Measurements from ENCODE around the gene SCAMP3. TPM values are rescaled to one million over a fixed set of nuclear protein-coding genes. Genes with fewer than 3 reads are reported as not detected.

The SCAMP3 gene
- total RNA-seq, 1 experiment from 2014 or later = 64.2 TPM

DNA sequence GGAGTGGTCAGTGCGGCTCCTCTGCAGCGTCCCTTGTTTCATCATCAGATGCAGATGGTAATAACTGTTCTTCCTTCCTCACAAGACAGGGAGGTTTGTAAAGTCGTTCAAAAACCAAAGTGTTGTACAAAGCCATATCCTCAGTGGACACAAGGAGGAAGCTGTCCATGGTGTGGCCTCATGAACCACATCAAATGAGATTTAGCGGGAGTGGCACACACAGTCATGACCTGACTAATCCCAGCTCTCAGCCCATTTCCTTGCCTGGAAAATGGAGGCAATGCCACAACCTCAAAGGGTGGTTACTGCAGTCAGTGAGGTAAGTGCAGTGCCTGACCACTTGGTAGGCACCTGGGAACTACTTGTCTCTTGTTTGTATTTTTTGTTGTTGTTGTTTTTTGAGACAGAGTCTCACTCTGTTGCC is 20.3 kb downstream of the SCAMP3 start (continued):
- TF ChIP-seq, protein P1, sequence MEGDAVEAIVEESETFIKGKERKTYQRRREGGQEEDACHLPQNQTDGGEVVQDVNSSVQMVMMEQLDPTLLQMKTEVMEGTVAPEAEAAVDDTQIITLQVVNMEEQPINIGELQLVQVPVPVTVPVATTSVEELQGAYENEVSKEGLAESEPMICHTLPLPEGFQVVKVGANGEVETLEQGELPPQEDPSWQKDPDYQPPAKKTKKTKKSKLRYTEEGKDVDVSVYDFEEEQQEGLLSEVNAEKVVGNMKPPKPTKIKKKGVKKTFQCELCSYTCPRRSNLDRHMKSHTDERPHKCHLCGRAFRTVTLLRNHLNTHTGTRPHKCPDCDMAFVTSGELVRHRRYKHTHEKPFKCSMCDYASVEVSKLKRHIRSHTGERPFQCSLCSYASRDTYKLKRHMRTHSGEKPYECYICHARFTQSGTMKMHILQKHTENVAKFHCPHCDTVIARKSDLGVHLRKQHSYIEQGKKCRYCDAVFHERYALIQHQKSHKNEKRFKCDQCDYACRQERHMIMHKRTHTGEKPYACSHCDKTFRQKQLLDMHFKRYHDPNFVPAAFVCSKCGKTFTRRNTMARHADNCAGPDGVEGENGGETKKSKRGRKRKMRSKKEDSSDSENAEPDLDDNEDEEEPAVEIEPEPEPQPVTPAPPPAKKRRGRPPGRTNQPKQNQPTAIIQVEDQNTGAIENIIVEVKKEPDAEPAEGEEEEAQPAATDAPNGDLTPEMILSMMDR (IDR thresholded peaks at IDR 0.05 in 2 of 3, conservative IDR thresholded peaks at IDR 0.05 in 1 of 3; ENCODE audit: borderline replicate concordance in 1 of 3, insufficient read depth in 1 of 3, low read depth in 2 of 3, low read length in 2 of 3) = no peak
- peak; percentile 64; the same call in 1 of the 2 replicates for TF ChIP-seq CBX3 (IDR thresholded peaks at IDR 0.05; ENCODE audit: low read depth)
- TF ChIP-seq SRF (IDR thresholded peaks at IDR 0.05; ENCODE audit: low read depth) = no peak
- TF ChIP-seq, protein P2, sequence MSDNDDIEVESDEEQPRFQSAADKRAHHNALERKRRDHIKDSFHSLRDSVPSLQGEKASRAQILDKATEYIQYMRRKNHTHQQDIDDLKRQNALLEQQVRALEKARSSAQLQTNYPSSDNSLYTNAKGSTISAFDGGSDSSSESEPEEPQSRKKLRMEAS (IDR thresholded peaks at IDR 0.05) = 0 out of 2 replicates have a peak, but pooled peaks have one; percentile 25
- TF ChIP-seq TCF7L2 (IDR thresholded peaks at IDR 0.05; ENCODE audit: borderline replicate concordance, extremely low read depth, insufficient read depth, insufficient read length) = no peak
- no peak for TF ChIP-seq SP1 (IDR thresholded peaks at IDR 0.05; ENCODE audit: low read depth)

DNA sequence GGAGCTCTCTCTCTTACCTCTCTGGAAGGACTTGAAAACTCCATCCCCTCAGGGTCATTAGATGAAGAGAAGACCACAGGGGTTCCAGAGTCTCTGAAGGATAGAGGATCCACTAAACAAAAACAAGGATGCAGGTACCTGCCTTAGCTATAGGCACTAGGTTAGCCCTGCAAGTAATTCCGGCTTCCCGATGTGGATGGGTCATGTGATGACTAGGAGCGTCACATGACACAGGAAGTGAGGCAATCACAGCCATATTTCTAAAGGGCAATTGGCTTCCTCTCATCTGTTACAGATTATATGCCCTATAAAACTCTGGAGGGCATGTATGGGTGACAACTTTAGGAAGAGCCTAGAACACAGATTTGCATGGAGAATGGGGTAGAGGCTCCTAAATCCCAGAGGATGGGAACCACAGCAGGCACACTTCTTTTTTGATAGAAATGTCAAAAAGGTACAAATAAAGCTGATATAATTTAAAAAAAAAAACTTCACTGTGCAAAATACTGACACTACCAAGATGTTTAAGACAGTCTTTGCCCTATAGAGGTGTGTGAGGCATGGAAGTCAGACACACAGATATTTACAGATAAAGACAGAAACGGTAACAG is 21.0 kb downstream of the SCAMP3 start:
- CTCF ChIA-PET = interaction anchor here (1.0 to 1.4 kb wide), 3 partner anchors 10 to 68 kb away, joined by 4 to 6 read pairs (median 5); partner anchors contain the start of gene KRTCAP2
- no peak overlapping the region for H2AFZ ChIP-seq (ENCODE audit: low read depth, low read length, poor library complexity, severe bottlenecking)
- peak; percentile 26 for TF ChIP-seq POLR2A (IDR thresholded peaks at IDR 0.05; ENCODE audit: borderline replicate concordance, extremely low read depth, insufficient read depth, insufficient read length)
- TF ChIP-seq, protein P3, sequence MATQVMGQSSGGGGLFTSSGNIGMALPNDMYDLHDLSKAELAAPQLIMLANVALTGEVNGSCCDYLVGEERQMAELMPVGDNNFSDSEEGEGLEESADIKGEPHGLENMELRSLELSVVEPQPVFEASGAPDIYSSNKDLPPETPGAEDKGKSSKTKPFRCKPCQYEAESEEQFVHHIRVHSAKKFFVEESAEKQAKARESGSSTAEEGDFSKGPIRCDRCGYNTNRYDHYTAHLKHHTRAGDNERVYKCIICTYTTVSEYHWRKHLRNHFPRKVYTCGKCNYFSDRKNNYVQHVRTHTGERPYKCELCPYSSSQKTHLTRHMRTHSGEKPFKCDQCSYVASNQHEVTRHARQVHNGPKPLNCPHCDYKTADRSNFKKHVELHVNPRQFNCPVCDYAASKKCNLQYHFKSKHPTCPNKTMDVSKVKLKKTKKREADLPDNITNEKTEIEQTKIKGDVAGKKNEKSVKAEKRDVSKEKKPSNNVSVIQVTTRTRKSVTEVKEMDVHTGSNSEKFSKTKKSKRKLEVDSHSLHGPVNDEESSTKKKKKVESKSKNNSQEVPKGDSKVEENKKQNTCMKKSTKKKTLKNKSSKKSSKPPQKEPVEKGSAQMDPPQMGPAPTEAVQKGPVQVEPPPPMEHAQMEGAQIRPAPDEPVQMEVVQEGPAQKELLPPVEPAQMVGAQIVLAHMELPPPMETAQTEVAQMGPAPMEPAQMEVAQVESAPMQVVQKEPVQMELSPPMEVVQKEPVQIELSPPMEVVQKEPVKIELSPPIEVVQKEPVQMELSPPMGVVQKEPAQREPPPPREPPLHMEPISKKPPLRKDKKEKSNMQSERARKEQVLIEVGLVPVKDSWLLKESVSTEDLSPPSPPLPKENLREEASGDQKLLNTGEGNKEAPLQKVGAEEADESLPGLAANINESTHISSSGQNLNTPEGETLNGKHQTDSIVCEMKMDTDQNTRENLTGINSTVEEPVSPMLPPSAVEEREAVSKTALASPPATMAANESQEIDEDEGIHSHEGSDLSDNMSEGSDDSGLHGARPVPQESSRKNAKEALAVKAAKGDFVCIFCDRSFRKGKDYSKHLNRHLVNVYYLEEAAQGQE (IDR thresholded peaks at IDR 0.05; ENCODE audit: low read depth) = no peak
- TF ChIP-seq, protein P4, sequence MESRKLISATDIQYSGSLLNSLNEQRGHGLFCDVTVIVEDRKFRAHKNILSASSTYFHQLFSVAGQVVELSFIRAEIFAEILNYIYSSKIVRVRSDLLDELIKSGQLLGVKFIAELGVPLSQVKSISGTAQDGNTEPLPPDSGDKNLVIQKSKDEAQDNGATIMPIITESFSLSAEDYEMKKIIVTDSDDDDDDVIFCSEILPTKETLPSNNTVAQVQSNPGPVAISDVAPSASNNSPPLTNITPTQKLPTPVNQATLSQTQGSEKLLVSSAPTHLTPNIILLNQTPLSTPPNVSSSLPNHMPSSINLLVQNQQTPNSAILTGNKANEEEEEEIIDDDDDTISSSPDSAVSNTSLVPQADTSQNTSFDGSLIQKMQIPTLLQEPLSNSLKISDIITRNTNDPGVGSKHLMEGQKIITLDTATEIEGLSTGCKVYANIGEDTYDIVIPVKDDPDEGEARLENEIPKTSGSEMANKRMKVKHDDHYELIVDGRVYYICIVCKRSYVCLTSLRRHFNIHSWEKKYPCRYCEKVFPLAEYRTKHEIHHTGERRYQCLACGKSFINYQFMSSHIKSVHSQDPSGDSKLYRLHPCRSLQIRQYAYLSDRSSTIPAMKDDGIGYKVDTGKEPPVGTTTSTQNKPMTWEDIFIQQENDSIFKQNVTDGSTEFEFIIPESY (IDR thresholded peaks at IDR 0.05; ENCODE audit: extremely low read depth, insufficient replicate concordance, low read length) = no peak
- TF ChIP-seq EZH2 (IDR thresholded peaks at IDR 0.05) = no peak
- no peak for TF ChIP-seq ZNF274 (IDR thresholded peaks at IDR 0.05; ENCODE audit: low read depth, low read length)
- TF ChIP-seq CEBPB (IDR thresholded peaks at IDR 0.05; ENCODE audit: low read depth) = no peak; the same call in 1 of the 2 replicates
- no peak for TF ChIP-seq ZFX (IDR thresholded peaks at IDR 0.05)
- TF ChIP-seq SIN3A (IDR thresholded peaks at IDR 0.05; ENCODE audit: low read depth) = peak; percentile 97
- peak; percentile 55; the same call in 1 of the 2 replicates for TF ChIP-seq EGR1 (IDR thresholded peaks at IDR 0.05; ENCODE audit: low read depth)
- TF ChIP-seq, protein P2 (IDR thresholded peaks at IDR 0.05) = peak; percentile 49; the same call in 1 of the 2 replicates
- peak; percentile 99 for TF ChIP-seq YY1 (IDR thresholded peaks at IDR 0.05; ENCODE audit: extremely low read depth, insufficient replicate concordance, low read depth, low read length)

More for the DNA sequence above, 21.0 kb downstream of the SCAMP3 start:
- H3K9me2 ChIP-seq (ENCODE audit: insufficient read depth) = no peaks in the 10 kb centered on the region
- peak; percentile 67 for DNase-seq (ENCODE audit: low read depth, low spot score)
- no peaks in the 10 kb centered on the region for H3K36me3 ChIP-seq (ENCODE audit: control insufficient read depth in 1 of 2, insufficient read depth in 2 of 2, low read length in 2 of 2)
- POLR2A ChIA-PET = interaction anchor here (0.8 to 1.8 kb wide), 5 partner anchors 14 to 65 kb away, joined by 3 to 4 read pairs (median 3); no protein-coding TSS in a partner anchor
- BruUV-seq (replicated peaks) = no TSS peak
- RAD21 ChIA-PET (ENCODE audit: low non-redundant PET in 1 of 2, low total read pairs in 2 of 2, uncharacterized antibody in 2 of 2, unreplicated experiment in 2 of 2) = no interaction called here
- H3K4me3 ChIP-seq (replicated peaks in 1 of 2; ENCODE audit: low read depth in 1 of 2, low read length in 2 of 2) = peak overlapping the region; percentile 51 to 58
- no peaks in the 10 kb centered on the region for H3K79me2 ChIP-seq (ENCODE audit: insufficient read depth, low read length)
- H3K4me2 ChIP-seq (ENCODE audit: low read length) = peak overlapping the region; percentile 69
- peak; percentile 33 for ATAC-seq
- no peaks in the 10 kb centered on the region for H3K27me3 ChIP-seq (ENCODE audit: insufficient read depth, low read length)
- no peaks in the 10 kb centered on the region for H3K9me3 ChIP-seq (ENCODE audit: control insufficient read depth in 1 of 2, insufficient read depth in 1 of 2, low read depth in 1 of 2, low read length in 2 of 2)
- no peaks in the 10 kb centered on the region for H4K20me1 ChIP-seq (ENCODE audit: insufficient read depth)
- H3K9ac ChIP-seq (ENCODE audit: low read length) = peak overlapping the region; percentile 54
- peak overlapping the region; percentile 43 for H3K27ac ChIP-seq (ENCODE audit: low read depth, low read length)
- peaks cover 16 to 46% of the 10 kb centered on the region in 2 experiments for H3K4me1 ChIP-seq (ENCODE audit: control insufficient read depth in 1 of 2, insufficient read depth in 2 of 2, low read length in 2 of 2)
- intact Hi-C loops (cut with micrococcal nuclease) = loop anchor here (5.0 kb wide), 1 partner anchor 34 kb away; the partner anchor contains the start of genes MTX1 and THBS3
